Upper lobe of right lung (tissue), 1 donor: ENCODE measurements around the gene HSP90AB1. TPM values are rescaled to one million over a fixed set of nuclear protein-coding genes. Genes with fewer than 3 reads are reported as not detected.

Experiments
- ATAC-seq: fragments of 200-7000 bp; cut with Tn5 transposase; one replicate; pipeline ENCODE4 v1.9.1; 2020; ENCODE audit warnings: mild to moderate bottlenecking, moderate library complexity
- DNase-seq: peaks from one replicate; pipeline ENCODE4 v3.0.0-alpha.2; 2020
- H3K27ac ChIP-seq: fragments of 200-600 bp; one replicate; pipeline ENCODE4 v1.8.0; 2022
- H3K27me3 ChIP-seq: fragments of 200-600 bp; one replicate; pipeline ENCODE4 v1.8.0; 2022; ENCODE audit warnings: mild to moderate bottlenecking
- H3K36me3 ChIP-seq: fragments of 200-600 bp; one replicate; pipeline ENCODE4 v1.8.0; 2022
- H3K4me1 ChIP-seq: fragments of 200-600 bp; one replicate; pipeline ENCODE4 v1.8.0; 2022
- H3K4me3 ChIP-seq: fragments of 200-600 bp; one replicate; pipeline ENCODE4 v1.8.0; 2022; ENCODE audit warnings: mild to moderate bottlenecking
- H3K9me3 ChIP-seq: fragments of 200-600 bp; one replicate; pipeline ENCODE4 v1.8.0; 2022
- intact Hi-C: fragments of 100-400 bp; cut with DNase I; formaldehyde crosslinking; loops from one replicate; pipeline ENCODE4 v1.11.0; 2022
- total RNA-seq: library from RNA; stranded (reverse); fragmentation: NEBNext Ultra II Directional; extraction: Animal tissue kit (Norgen Biotek cat#: 25700); gene quantifications from one replicate; pipeline ENCODE4 v1.2.1, GENCODE V29; 2021
- TF ChIP-seq, protein P1 (sequence below): fragments of 200-600 bp; IDR thresholded peaks from one replicate; pipeline ENCODE4 v1.8.0; 2022; ENCODE audit warnings: antibody characterized with exemption
- donor health status: DM: no; HTN: yes; CAD: no; lungs with severe emphysema.

HSP90AB1 gene
- total RNA-seq, 1 donor from 2014 or later, result 660 TPM

DNA sequence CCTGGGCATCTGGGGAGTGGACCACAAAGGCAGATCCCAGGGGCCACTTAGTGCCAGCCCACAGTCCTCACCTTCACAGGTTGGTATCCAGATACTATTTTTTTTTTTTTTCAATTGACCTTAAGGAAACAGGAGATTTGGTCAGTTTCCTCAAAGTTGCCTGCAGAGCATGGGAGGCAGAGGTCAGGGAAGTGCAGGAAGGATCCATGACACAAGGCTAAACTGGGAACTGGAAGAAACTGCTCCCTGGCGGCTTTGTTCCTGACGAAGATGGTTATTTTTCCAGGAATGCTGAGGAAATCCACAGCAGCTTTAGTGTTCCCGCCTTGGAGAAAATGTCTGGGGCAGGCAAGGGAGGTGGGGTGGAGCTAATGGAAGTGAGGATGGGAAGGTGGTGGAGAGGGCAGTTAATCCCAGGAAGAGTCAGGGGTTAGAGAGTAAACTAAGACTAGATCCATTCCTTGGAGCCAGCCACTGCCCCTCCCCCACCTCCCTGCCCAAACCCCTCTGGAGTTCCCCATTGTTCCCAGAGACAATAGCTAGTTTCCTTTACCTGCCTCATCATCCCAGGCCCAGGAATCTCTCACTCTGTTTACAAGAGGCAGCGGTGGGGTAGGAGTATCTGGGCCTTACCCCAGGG, 44.4 kb upstream of the HSP90AB1 start:
- no peak for ATAC-seq
- intact Hi-C loops, result no loop called here

DNA sequence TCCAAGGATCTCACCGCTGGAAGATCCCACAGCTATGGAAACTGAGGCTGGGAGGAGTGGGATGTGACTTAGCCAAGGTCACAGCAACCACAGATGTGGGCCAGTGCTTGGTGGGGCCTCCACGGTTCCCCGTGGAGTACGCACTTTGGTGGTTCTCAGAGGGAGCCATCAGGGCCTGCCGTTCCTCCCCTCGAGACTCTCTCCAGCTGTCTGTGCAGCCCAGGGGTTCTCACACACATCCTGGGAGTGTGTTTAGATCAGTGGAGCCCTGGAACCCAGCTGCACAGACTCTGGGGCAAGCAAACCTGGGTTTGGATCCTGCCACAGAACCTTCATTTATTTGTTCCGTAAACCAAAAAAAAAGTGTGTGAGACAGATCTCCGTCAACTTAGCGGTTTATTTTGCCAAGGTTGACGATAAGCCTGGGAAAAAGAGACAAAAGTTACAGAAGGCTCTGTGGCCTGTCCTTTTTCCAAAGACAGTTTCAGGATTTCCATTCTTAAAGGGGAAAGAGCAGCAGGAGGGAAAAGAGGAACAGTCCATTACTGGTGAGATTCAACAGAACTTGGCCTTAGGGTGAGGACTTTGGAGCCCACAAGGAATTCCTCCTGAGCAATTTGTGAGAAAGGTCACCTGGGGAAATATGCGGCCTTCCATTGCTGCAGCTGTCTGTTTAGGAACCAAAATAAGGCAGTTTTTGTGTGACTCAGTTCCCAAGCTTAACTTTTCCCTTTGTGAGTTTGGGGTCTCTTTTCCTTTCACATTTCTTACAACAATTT, 43.7 kb upstream of the HSP90AB1 start:
- TF ChIP-seq, protein P1, sequence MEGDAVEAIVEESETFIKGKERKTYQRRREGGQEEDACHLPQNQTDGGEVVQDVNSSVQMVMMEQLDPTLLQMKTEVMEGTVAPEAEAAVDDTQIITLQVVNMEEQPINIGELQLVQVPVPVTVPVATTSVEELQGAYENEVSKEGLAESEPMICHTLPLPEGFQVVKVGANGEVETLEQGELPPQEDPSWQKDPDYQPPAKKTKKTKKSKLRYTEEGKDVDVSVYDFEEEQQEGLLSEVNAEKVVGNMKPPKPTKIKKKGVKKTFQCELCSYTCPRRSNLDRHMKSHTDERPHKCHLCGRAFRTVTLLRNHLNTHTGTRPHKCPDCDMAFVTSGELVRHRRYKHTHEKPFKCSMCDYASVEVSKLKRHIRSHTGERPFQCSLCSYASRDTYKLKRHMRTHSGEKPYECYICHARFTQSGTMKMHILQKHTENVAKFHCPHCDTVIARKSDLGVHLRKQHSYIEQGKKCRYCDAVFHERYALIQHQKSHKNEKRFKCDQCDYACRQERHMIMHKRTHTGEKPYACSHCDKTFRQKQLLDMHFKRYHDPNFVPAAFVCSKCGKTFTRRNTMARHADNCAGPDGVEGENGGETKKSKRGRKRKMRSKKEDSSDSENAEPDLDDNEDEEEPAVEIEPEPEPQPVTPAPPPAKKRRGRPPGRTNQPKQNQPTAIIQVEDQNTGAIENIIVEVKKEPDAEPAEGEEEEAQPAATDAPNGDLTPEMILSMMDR, result no peak
- H3K4me1 ChIP-seq, result no peaks in the 10 kb centered on the region
- H3K4me3 ChIP-seq, result no peak overlapping the region
- ATAC-seq (peak; percentile 15), DNase-seq (no peak)
- H3K36me3 ChIP-seq, result no peaks in the 10 kb centered on the region
- no peak overlapping the region for H3K27ac ChIP-seq
- H3K27me3 ChIP-seq, result no peaks in the 10 kb centered on the region
- H3K9me3 ChIP-seq, result no peaks in the 10 kb centered on the region
- intact Hi-C loops, result no loop called here

More for the DNA sequence above, 44.4 kb upstream of the HSP90AB1 start:
- Histone ChIP-seq H3K4me1 (no peaks in the 10 kb centered on the region), H3K27me3 (no peaks in the 10 kb centered on the region), H3K4me3 (no peak overlapping the region), H3K9me3 (no peaks in the 10 kb centered on the region), H3K36me3 (no peaks in the 10 kb centered on the region), H3K27ac (no peak overlapping the region)
- TF ChIP-seq, protein P1, result no peak
- DNase-seq, result no peak

DNA sequence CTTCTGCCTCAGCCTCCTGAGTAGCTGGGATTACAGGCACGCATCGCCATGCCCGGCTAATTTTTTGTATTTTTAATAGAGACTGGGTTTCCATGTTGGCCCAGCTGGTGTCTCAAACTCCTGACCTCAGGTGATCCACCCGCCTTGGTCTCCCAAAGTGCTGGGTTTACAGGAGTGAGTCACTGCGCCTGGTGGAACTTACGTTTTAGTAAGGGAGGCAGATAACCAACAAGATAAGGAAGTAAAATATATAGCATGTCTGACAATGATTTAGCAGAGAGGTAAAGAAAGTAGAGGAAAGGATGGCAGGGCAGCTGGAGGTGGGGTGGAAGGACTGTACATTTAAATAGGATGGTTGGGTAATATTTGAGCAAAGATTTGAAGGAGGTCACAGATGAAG, 42.9 kb upstream of the HSP90AB1 start:
- TF ChIP-seq, protein P1, result no peak
- H3K9me3 ChIP-seq, result no peaks in the 10 kb centered on the region
- H3K4me3 ChIP-seq, result no peak overlapping the region
- no peaks in the 10 kb centered on the region for H3K36me3 ChIP-seq
- no peaks in the 10 kb centered on the region for H3K27me3 ChIP-seq
- no peaks in the 10 kb centered on the region for H3K4me1 ChIP-seq
- ATAC-seq (no peak), DNase-seq (no peak)
- H3K27ac ChIP-seq, result no peak overlapping the region
- intact Hi-C loops, result no loop called here

DNA sequence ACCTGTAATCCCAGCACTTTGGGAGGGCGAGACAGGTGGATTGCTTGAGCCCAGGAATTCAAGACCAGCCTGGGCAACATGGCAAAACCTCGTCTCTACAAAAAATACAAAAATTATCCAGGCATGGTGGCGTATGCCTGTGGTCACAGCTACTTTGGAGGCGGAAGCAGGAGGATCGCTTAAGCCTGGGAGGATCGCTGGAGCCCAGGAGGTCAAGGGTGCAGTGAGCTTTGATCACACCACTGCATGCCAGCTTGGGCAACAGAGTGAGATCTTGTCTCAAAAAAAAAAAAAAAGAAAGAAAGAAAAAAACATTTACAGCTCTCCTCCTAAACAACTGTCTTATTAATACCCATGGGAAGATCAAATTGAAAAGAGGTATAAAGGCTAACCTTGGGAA, 38.9 kb upstream of the HSP90AB1 start:
- ATAC-seq (no peak), DNase-seq (no peak)
- Histone ChIP-seq H3K4me3 (no peak overlapping the region), H3K27me3 (no peaks in the 10 kb centered on the region), H3K36me3 (no peaks in the 10 kb centered on the region), H3K4me1 (no peaks in the 10 kb centered on the region), H3K9me3 (no peaks in the 10 kb centered on the region), H3K27ac (no peak overlapping the region)
- intact Hi-C loops, result no loop called here
- TF ChIP-seq, protein P1, result no peak

DNA sequence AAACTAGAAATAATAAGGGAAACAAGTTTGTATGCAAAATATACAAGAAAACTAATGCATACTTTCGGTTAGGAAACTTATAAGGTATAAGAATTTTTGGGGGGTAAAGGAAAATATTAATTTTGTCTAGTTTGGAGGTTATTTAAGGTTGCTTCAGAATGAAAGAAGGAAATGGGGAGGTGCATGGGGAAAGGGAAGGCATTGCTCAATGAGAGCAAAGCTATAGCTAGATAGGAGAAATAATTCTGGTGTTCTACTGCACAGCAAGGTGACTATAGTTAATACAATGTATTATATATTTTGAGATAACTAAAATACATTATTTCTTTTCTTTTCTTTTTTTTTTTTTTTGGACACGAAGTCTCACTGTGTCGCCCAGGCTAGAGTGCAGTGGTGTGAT, 35.6 kb upstream of the HSP90AB1 start:
- ATAC-seq (no peak), DNase-seq (no peak)
- H3K4me1 ChIP-seq, result no peaks in the 10 kb centered on the region
- no peak overlapping the region for H3K4me3 ChIP-seq
- no peaks in the 10 kb centered on the region for H3K9me3 ChIP-seq
- no peaks in the 10 kb centered on the region for H3K36me3 ChIP-seq
- no peaks in the 10 kb centered on the region for H3K27me3 ChIP-seq
- TF ChIP-seq, protein P1, result no peak
- no peak overlapping the region for H3K27ac ChIP-seq
- intact Hi-C loops, result no loop called here
